OCI-LY7 (cell line): ENCODE results near the gene ANKRD63.

Experiments used
- CTCF ChIP-seq: fragments of 200-600 bp; sonication (generic); conservative IDR thresholded peaks from 2 replicates; pipeline ENCODE4 v1.5.1; 2014; ENCODE audit warnings: mild to moderate bottlenecking, antibody characterized with exemption, low read length, moderate library complexity, mixed read lengths
- EZH2phosphoT487 ChIP-seq: fragments of 200-600 bp; sonication (generic); IDR thresholded peaks from 2 replicates; pipeline ENCODE4 v1.6.1; 2018; ENCODE audit warnings: low read depth, borderline replicate concordance, mild to moderate bottlenecking, mixed run types, antibody characterized with exemption, low read length, moderate library complexity, mixed read lengths

DNA sequence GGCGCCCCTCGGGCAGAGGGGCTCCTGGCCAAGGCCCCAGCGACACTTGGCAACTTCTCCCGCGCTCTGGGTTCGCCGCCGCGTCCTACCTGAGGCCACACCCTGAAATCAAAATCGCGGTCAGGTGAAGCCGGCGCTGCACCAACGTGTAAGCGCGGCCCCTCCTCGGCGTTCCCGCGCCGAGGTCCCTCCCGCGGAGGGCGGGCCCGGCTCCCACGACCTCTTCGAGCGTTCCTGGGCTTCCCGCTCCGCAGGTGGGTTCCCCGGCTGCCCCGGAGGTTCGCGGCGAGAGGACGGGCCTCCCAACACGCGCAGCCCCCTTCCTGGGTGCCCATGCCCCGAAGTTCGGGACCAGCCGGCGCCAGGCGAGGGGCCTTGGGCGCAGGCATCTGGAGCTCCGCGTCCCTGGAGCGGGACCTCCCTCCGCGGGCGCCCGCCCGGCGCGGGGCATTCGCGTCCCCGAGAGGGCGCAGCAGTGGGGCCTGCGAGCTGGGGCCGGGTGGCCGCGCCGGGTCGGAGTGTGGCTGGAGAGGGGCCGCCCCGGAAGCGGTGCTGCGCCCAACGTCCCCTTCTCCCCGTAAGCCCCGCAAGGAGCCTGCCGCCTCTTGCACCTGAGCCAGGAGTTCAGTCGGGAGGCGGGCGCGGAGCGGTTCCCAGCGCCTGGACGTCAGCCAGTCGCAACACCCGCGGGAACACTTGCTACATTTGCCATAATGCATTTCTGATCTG is 30.3 kb downstream of the ANKRD63 start:
- TF ChIP-seq CTCF, result no peak
- TF ChIP-seq EZH2phosphoT487, result no peak; the same call in 1 of the 2 replicates
